ENCODE results near the gene IAH1.
A peak's percentile ranks its signal among the peaks of the same experiment; 100 is the strongest.

IAH1 gene

GRCh38 chr2:9488583-9489547 lies 14.5 kb downstream of the IAH1 start:
- TF ChIP-seq GATA2 (IDR thresholded peaks at IDR 0.05; ENCODE audit: low read depth, low read length), result no peak
- TF ChIP-seq GATA3 (IDR thresholded peaks at IDR 0.05; ENCODE audit: low read depth, low read length), result no peak

- TF ChIP-seq GATA3 (IDR thresholded peaks at IDR 0.05; ENCODE audit: low read depth, low read length) (no peak), GATA2 (IDR thresholded peaks at IDR 0.05; ENCODE audit: low read depth, low read length) (no peak)
Measured at GRCh38 chr2:9490789-9491188, 16.4 kb downstream of the IAH1 start.

- TF ChIP-seq GATA2 (IDR thresholded peaks at IDR 0.05; ENCODE audit: low read depth, low read length) (no peak), GATA3 (IDR thresholded peaks at IDR 0.05; ENCODE audit: low read depth, low read length) (no peak)
Measured at GRCh38 chr2:9492927-9493326, 18.6 kb downstream of the IAH1 start.

GRCh38 chr2:9493478-9493877 lies 19.1 kb downstream of the IAH1 start:
- TF ChIP-seq GATA3 (IDR thresholded peaks at IDR 0.05; ENCODE audit: low read depth, low read length), result no peak
- no peak for TF ChIP-seq GATA2 (IDR thresholded peaks at IDR 0.05; ENCODE audit: low read depth, low read length)

- TF ChIP-seq GATA2 (IDR thresholded peaks at IDR 0.05; ENCODE audit: low read depth, low read length) (no peak), GATA3 (IDR thresholded peaks at IDR 0.05; ENCODE audit: low read depth, low read length) (no peak)
Measured at GRCh38 chr2:9494081-9494480, 19.7 kb downstream of the IAH1 start.

GRCh38 chr2:9497017-9497416 lies 22.7 kb downstream of the IAH1 start:
- TF ChIP-seq GATA2 (IDR thresholded peaks at IDR 0.05; ENCODE audit: low read depth, low read length) (no peak), GATA3 (IDR thresholded peaks at IDR 0.05; ENCODE audit: low read depth, low read length) (no peak)

GRCh38 chr2:9498210-9498609 lies 23.9 kb downstream of the IAH1 start:
- no peak for TF ChIP-seq GATA2 (IDR thresholded peaks at IDR 0.05; ENCODE audit: low read depth, low read length)
- TF ChIP-seq GATA3 (IDR thresholded peaks at IDR 0.05; ENCODE audit: low read depth, low read length), result no peak

GRCh38 chr2:9508931-9509330 lies 34.6 kb downstream of the IAH1 start:
- TF ChIP-seq GATA2 (IDR thresholded peaks at IDR 0.05; ENCODE audit: low read depth, low read length) (no peak), GATA3 (IDR thresholded peaks at IDR 0.05; ENCODE audit: low read depth, low read length) (no peak)

- no peak for TF ChIP-seq GATA2 (IDR thresholded peaks at IDR 0.05; ENCODE audit: low read depth, low read length)
- TF ChIP-seq GATA3 (IDR thresholded peaks at IDR 0.05; ENCODE audit: low read depth, low read length), result no peak
Measured at GRCh38 chr2:9517118-9517782, 42.9 kb downstream of the IAH1 start.

- TF ChIP-seq GATA2 (IDR thresholded peaks at IDR 0.05; ENCODE audit: low read depth, low read length), result 0 out of 2 replicates have a peak, but pooled peaks have one; percentile 14
- TF ChIP-seq GATA3 (IDR thresholded peaks at IDR 0.05; ENCODE audit: low read depth, low read length), result no peak
Measured at GRCh38 chr2:9518163-9518562, 43.8 kb downstream of the IAH1 start.

- no peak for TF ChIP-seq GATA2 (IDR thresholded peaks at IDR 0.05; ENCODE audit: low read depth, low read length)
- TF ChIP-seq GATA3 (IDR thresholded peaks at IDR 0.05; ENCODE audit: low read depth, low read length), result no peak
Measured at GRCh38 chr2:9518780-9519179, 44.4 kb downstream of the IAH1 start.

GRCh38 chr2:9519250-9519649 lies 44.9 kb downstream of the IAH1 start:
- TF ChIP-seq GATA2 (IDR thresholded peaks at IDR 0.05; ENCODE audit: low read depth, low read length) (no peak), GATA3 (IDR thresholded peaks at IDR 0.05; ENCODE audit: low read depth, low read length) (no peak)

- TF ChIP-seq GATA2 (IDR thresholded peaks at IDR 0.05; ENCODE audit: low read depth, low read length), result no peak
- TF ChIP-seq GATA3 (IDR thresholded peaks at IDR 0.05; ENCODE audit: low read depth, low read length), result no peak
Measured at GRCh38 chr2:9524291-9524690, 49.9 kb downstream of the IAH1 start.

- no peak for TF ChIP-seq GATA2 (IDR thresholded peaks at IDR 0.05; ENCODE audit: low read depth, low read length)
Measured at GRCh38 chr2:9525266-9525665, 50.9 kb downstream of the IAH1 start.
